Dedifferentiated amniotic fluid mesenchymal stem cell (primary cell): ENCODE measurements around the gene CBR3.
"Not testable (repeated sequence)": the region's sequence is repeated elsewhere in the genome, so short reads cannot be mapped to it uniquely, and the experiment has no call there.

Experiments
- DNase-seq: peaks from one replicate; pipeline ENCODE4 v3.0.0-alpha.2; 2016; ENCODE audit errors: extremely low spot score

The CBR3 gene

DNA sequence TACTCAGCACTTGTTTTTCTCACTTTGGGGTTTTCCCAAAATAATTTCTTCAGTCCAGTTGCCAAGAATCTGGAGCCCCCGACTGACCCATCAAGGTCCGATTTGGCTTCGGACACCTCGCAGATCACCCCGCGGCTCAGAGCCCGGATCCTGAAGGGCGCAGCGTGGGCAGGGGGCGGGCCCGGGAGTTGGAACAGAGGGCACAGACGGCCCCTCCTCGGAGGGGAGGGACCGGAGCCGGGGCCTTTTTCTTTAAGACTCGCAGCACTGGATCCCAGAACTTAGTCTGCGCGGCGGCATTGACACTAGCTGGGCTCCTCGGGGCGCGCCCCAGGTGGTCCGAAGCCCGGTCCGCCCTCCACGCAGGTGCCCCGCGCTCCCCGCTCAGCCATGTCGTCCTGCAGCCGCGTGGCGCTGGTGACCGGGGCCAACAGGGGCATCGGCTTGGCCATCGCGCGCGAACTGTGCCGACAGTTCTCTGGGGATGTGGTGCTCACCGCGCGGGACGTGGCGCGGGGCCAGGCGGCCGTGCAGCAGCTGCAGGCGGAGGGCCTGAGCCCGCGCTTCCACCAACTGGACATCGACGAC is at the start of gene CBR3:
TSS of gene CBR3 (plus strand) at position 277 of the 588 bp plus-strand sequence. CDS start at position 391, 114 bp downstream.
- no peak for DNase-seq

DNA sequence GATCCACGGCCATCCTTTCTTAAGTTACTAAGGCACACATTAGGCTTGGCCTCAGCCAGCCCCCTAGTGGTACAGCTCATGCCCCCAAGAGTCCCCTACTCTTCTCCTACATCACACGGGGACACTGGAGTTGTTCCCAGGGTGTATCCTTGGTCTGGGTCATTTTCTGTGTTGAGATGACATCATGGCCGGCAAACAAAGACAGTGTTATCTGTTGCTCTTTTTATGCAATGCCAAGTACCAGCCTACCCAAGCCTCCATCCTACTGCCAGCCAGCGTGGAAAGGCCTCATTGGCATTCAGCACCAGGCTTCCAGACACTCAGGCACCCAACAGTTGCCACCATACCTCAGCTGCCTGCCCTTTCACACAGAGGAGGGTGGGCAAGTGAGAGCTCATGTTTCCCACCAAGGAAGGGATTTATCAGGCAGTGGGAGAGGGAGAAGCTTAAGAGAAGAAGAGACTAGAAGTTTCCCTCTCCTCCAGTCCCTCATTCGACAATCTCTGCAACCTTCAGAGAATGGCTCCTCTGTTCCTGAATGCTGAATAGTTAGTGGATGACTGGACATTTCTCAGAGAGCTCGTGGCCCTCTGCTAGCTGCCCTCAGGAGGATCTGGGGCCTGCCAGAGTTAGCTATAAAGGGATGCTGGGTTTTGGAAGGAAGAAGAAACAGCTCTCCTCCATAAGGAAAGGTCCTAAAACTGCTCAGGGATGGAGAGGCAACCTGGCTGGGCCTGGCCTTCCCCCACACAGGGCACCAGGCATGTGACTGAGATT is 47.3 kb upstream of the CBR3 start:
- DNase-seq = no peak

DNA sequence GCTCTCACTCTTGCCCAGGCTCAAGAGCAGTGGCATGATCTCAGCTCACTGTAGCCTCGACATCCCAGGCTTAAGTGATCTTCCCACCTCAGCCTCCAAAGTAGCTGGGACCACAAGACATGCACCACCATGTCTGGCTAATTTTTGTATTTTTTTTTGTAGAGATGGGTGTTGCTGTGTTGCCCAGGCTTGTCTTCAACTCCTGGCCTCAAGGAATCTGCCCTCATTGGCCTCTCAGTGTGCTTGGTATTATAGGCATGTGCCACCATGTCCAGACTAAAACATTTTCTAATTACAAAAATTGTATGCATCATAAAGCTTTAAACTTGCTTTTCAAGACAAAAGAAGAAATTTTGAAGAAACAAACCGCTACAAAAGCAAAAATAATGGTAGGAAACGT is 44.9 kb upstream of the CBR3 start:
- no peak for DNase-seq

DNA sequence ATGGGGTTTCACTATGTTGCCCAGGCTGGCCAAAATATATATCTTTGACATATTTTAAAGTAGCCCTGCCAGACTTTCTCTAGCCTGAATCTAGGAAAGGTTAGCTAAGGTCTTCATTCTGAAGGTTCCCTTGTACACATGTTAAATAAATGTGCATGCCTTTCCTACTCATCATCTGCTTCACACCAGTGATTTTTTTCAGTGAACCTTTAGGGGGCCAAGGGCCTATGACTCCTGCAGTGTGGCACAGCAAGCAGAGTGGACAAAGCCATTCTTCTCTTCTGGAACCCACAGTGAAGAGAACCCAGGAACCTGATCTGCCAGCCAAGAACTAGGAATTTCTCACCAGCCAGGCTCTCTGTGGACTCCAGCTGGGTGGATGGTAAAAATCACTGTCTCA is 42.2 kb upstream of the CBR3 start:
- no peak for DNase-seq

DNA sequence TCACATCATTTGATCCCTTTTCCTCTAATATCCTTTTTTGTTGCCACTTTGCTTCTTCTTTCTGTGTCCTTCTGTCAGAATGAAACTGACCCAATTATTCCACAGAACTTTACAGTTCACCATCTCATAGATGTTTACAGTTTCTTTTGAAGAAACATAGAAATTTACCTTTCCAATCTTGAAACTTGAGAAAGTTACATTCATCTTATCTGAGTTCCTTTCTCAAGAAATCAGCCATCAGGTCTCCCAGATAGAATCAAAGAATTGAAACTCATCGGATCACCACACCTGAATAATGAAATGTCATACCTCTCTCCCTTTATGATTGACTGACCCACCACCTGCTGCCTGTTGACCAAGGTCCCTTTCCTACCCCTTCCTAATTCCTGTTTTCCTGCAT is 41.4 kb upstream of the CBR3 start:
- DNase-seq = no peak

DNA sequence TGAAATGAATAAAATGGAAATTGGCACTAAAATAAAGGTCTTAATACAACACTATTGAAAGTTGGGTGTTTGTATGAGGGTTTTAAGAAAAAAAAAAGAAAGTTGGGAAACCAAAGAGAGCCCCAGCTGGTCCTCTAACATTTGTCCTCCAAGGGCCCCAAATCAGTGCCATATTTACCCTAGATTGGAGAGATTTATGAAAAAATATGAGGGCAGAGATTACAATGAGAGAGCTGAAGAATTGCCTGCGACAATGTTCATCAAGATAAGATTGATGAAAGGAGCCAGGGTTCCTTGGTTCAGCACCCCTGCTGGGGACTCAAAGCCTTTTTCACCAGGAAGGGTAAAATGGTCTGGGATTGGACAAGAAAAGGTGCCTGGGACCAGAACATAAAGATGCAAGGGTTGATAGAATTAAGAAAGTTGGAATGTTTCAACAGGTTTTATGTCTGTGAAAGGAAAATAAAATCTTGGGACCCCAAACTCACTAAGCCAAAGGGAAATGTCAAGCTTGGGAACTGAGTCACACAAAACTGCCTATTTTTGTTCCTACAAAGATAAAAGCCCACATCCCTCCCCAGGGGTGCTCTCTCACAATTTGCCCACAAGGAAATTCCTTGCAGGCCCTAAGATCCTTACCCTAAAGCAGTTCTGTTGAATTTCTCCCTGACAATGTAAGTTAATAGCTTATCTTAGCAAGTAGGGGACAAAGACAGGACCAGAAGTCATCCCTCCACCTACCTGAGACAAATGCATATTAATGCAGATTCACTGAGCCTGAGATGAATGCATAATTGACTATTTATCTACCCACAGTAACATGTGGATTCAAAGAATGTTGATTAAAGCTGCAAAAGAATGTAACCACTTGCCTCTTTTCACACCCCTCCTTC is 38.2 kb upstream of the CBR3 start:
- DNase-seq = no peak

DNA sequence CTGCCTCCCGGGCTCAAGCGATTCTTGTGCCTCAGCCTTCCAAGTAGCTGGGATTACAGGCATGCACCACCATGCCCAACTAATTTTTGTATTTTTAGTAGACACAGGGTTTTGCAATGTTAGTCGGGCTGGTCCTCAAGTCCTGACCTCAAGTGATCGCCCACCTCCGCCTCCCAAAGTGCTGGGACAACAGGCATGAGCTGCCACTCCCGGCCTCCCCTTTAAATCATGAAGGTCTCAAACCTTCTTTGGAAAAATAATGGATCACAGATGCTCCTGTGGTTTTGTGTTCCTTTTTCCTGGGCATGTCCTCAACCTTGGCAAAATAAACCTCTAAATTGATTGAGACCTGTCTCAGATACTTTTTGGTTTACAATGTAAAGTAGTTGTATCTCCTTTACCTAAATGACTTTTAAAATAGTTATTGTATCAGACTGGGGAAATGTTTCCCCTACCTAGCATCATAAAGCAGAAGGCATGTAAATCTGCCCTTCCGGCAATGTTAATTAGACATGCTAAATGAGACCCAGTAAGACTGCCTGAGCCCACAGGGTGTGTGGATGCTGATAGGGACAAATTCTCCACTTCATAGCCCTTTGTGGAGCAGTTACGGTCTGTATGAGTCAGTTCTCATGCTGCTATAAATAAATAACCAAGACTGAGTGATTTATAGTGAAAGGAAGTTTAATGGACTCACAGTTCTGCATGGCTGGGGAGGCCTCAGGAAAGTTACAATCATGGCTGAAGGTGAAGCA is 37.3 kb upstream of the CBR3 start:
- DNase-seq = no peak

DNA sequence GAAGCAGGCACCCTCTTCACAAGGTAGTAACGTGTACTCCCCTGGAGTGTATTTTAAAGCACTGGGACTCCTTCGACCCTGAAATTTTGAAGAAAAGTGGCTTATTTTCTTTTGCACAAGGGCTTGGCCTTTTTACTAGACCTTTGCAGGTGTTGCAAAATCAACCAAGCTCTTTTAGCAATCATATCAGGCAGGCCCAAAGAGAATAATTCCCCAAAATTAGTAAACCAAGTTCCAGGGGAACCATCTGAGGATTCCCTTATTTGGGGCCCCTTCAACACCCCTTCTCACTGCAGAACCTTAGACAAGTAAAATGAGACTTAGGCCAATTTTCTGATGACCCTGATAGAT is 36.7 kb upstream of the CBR3 start:
- DNase-seq = no peak

DNA sequence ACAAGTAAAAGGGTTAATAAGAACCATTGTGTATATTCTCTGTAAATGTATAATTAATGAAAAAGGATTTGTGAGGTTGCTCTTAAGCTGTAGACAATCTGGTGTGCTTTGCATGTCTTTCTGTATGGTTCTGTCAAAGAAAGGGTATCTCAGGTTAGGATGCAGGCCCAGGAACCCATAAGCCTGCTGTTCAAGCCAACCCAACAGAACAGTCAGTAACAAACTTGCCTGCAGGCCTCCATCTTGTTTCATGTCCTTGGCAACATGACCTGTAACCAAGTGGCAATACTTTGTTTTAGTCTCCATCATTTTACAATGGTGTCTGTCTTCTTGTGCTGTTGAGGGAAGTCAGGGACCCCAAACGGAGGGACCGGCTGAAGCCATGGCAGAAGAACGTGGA is 35.9 kb upstream of the CBR3 start:
- no peak for DNase-seq

DNA sequence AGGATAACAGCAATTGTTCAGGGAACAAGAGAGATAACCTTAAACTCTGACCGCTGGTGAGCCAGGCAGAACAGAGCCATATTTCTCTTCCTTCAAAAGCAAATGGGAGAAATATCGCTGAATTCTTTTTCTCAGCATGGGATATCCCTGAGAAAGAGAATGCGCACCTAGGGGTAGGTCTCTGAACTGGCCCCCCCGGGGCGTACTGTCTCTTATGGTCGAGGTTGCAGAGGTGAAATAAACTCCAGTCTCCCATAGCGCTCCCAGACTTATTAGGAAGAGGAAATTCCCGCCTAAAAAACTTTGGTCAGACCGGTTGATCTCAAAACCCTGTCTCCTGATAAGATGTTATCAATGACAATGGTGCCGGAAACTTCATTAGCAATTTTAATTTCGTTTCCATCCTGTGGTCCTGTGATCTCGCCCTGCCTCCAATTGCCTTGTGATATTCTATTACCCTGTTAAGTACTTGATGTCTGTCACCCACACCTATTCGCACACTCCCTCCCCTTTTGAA is 35.1 kb upstream of the CBR3 start:
- not testable (repeated sequence) for DNase-seq

DNA sequence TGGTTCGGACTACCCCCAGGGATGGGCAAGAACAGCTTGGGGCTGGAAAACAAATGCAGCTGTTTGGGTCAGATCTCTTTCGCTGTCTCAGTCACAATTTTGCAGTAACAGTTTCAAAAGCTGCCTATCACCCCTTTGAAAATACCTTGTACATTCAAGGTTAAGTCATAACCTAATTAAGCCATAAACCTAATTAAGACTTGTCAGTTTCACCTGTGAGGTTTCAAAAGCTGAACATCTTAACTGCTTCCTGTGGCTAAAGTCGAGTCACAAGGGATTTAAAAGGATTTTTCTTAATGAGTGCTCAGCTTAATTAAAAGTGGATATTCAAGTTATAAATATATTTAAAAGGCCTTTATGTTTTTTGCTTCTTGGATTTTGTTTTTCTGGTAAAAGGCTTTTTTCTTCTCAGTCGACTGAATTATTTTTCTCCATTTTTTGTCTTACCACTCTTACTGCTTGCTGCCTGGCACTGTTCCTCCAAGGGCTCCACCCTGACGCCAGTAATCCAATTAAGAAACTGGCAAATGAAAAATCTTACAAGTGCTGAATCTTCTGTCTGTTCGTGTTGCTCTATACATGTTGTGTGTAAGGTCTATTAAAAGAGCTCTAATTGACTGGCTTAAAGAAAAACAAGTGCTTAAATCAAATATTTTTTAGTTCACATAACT is 33.8 kb upstream of the CBR3 start:
- no peak for DNase-seq

DNA sequence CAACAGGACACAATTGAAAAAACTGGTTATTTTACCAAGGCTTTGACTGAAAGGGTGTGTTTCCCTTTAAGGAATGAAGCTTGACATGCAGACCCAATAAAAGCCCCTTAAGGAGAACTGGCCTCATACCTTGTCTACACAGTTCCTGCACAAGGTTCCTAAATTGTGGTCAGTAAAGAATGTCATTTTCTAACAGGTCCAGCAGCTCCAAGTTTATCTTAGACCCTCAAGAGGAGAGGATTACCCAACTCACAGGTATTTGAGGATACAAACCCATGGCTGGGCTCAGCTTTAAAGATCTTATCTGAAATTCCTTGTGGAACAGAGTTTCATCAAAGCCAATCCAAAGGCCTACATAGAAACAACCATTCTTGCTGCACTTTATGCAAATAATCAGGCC is 31.4 kb upstream of the CBR3 start:
- DNase-seq = no peak

DNA sequence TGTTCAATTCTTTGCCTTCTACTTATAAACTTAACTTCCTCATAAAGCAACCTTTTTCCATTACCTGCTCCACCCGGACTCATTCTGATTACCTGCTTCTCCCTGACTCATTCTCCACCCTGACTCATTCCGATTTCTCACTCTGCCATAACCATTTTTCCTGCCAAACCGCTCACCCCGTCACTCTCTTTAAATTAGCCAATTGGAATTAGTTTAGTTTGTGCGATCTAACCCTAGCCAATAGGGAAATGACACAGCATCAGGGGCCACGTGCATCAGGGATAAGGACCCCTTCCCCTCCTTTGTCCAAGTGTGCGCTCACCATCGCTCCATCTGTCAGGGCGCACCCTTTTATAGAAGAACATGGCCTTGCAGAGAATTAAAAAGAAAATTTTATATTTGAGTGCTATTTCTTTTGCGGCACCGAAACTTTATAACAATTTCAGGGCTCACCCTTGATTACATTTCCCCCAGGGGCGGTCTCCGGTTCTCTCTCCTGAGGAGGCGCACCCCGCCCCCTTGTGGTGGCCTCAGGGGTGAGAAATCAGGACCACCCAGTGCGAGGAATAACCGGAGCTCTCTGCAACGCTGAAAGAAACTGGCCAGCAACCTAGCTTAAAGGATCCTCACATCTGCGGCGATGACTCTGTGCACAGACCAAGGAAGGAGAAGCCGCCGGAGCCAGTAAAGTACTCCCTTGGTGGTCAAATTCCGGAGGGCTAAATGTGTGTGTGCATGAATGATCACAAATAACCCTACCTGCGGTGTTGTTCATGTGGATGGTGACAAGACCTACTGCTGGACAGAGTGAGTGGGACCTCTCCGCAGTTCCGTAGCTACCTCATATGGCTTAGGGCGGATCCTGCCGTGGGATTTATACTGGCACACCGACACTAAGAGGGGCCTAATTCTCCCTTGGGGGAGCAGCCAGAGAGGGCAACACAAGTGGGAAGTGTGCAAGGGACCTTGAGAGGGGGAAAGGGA is 30.3 kb upstream of the CBR3 start:
- no peak for DNase-seq

DNA sequence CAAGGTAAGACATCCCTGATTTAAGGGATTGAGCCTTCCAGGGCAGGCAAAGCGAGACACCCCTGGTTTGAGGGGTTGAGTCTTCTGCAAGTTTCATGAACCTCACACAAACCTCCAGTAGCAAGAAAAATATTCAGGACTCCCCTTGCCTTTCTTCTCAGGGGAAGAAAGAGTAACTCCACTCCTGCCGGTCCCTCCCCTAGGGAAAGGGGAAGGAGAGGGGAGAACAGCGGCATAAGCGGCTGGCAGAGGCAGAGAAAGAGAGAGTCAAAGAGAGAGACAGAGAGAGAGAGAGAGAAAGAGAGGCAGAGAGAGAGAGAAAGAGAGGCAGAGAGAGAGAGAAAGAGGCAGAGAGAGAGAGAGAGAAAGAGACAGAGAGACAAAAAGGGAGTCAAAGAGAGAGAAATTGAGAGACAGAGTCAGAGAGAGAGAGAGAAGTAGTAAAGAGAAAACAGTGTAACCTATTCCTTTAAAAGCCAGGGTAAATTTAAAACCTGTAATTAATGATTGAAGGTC is 29.5 kb upstream of the CBR3 start:
- no peak for DNase-seq

DNA sequence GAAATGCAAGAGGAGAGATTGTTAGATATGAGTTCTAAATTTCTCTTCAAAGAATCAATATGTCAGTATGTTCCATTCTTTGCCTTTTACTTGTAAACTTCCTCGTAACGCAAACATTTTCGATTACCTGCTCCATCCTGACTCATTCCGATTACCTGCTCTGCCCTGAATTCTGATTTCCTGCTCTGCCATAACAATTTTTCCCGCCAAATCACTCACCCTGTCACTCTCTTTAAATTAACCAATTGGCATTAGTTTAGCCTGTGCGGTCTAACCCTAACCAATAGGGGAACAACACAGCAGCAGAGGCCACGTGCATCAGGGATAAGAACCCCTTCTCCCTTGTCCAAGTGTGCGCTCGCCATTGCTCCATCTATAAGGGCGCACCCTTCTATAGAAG is 25.0 kb upstream of the CBR3 start:
- DNase-seq = no peak

DNA sequence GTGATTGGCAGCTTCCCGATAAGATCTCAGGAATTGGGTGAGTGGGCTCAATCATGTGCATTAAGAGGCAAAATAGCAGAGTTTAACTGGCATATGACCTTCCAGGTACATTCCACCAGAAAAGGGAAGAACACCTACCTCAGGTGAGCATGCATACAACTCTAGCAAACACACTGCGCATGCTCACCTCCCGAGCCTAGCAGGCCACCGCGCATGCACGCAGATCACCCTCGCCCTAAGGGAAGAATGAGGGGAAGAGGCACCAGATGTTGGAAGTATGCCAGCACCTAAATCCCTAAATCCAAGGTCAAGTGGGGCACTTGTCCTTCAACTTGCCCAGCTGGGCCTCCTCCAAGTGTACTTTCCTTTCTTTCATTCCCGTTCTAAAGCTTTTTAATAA is 23.6 kb upstream of the CBR3 start:
- DNase-seq = no peak

DNA sequence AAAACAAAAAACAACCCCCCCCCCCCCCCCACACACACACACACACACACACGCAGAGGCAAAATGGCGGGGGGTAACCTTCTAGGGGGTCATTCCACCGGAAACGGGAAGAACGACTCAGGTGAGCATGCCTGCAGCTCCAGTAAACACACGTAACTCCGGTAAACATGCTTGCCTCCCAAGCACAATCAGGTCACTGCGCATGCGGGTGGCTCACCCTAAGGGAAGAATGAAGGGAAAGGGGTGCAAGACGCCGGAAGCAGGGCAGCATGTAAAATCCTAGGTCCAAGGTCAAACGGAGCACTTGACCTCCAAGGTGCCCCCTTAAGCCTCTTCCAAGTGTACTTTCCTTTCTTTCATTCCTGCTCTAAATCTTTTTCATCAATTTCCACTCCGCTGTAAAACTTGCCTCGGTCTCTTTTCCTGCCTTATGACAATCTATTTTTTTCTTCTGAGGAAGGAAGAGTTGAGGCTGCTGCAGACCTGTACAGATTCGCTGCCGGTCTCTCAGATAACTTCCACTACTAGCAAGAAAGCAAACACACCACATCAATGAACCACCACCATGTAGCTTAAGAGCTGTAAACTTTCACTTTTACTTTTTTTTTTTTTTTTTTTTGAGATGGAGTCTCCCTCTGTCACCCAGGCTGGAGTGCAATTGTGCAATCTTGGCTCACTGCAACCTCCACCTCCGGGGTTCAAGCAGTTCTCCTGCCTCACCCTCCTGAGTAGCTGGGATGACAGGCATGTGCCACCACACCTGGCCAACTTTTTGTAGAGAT is 21.0 kb upstream of the CBR3 start:
- DNase-seq = no peak

DNA sequence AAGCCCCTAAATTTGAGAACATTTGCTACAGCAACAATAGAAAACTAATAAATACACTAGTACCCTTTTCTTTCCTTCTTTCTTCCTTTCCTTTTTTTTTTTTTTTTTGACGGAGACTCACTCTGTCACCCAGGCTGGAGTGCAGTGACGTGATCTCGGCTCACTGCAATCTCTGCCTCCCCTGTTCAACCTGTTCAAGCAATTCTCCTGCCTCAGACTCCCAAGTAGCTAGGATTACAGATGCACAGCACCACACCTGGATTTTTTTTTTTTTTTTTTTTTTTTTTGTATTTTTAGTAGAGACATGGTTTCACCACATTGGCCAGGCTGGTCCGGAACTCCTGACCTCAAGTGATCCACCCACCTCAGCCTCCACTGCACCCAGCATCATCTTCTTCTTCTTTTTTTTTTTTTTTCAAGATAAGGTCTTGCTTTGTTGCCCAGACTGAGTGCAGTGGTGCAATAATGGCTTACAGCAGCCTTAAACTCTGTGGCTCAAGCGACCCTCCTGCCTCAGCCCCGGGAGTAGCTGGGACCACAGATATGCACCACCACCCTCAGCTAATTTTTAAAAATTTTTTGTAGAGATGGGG is 19.6 kb upstream of the CBR3 start:
- no peak for DNase-seq

DNA sequence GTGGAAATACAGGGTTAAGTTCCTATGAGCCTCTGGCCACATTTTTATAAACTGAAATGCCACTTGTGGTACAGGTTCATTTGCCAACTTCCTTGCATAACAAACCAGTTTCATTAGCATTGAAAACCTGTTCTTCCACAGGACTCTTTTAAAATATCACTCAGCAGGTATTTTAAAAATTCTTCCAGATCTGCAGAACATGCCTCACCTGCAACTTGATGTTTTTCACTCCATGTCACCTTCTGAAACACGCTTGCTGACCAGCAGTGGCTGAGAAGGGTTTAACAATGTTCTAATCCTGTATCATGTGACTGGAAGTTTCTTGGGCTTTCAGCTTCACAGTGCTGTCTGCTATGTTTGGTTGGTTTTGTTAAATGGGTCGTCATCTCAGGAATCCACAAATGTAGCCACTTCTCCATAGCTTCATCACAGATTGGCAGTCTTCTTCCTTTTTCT is 17.6 kb upstream of the CBR3 start:
- no peak for DNase-seq
